SK-N-MC (cell line): Measurements from ENCODE around the gene MRPL9.
A peak's percentile ranks its signal among the peaks of the same experiment; 100 is the strongest.

Experiments
- DNase-seq: peaks from one replicate; pipeline ENCODE4 v3.0.0-alpha.2; 2011; ENCODE audit warnings: low read depth, low spot score
- H3K27ac ChIP-seq: fragments of 200-600 bp; sonication (generic); 2 replicates; pipeline ENCODE4 v1.5.1; 2016; ENCODE audit warnings: mixed run types
- H3K36me3 ChIP-seq: fragments of 200-600 bp; sonication (generic); 2 replicates; pipeline ENCODE4 v1.6.1; 2017; ENCODE audit warnings: antibody characterized with exemption, low read length, mixed read lengths; ENCODE audit not compliant: insufficient read depth
- H3K4me3 ChIP-seq: fragments of 200-600 bp; sonication (generic); 2 replicates; pipeline ENCODE4 v1.5.1; 2016
- H3K9ac ChIP-seq: fragments of 200-600 bp; sonication (generic); 2 replicates; pipeline ENCODE4 v1.8.0; 2017; ENCODE audit warnings: mixed run types, mixed read lengths; ENCODE audit not compliant: insufficient read length
- H3K9me3 ChIP-seq: fragments of 200-600 bp; sonication (generic); 2 replicates; pipeline ENCODE4 v1.6.1; 2017; ENCODE audit warnings: low read depth, mild to moderate bottlenecking, antibody characterized with exemption, low read length, moderate library complexity, mixed read lengths
- EZH2 ChIP-seq: fragments of 200-600 bp; sonication (generic); IDR thresholded peaks from one replicate; pipeline ENCODE4 v1.6.1; 2017; ENCODE audit warnings: antibody characterized with exemption
- FOXP2 ChIP-seq: optimal IDR thresholded peaks from 2 replicates; pipeline ENCODE3; 2011; ENCODE audit warnings: mild to moderate bottlenecking, moderate library complexity; ENCODE audit not compliant: insufficient read depth; ENCODE audit errors: extremely low read length, control extremely low read depth
- POLR2AphosphoS5 ChIP-seq: IDR thresholded peaks from 2 replicates; pipeline ENCODE4 v1.6.1; 2012; ENCODE audit warnings: mild to moderate bottlenecking, low read depth, low read length, borderline replicate concordance

Gene MRPL9

GRCh38 chr1:151762941-151763921 lies at the start of gene MRPL9:
Gene MRPL9 (minus strand): TSS chr1:151763496. CDS start chr1:151763479, 17 bp downstream.
- H3K4me3 ChIP-seq = peak within 1 kb of the TSS; percentile 93
- no peaks in the 10 kb centered on the region for H3K9me3 ChIP-seq
- peaks cover 34% of the 10 kb centered on the region for H3K36me3 ChIP-seq
- peak within 1 kb of the TSS; percentile 93 for H3K9ac ChIP-seq
- TF ChIP-seq FOXP2 (no peak), EZH2 (no peak), POLR2AphosphoS5 (peak; percentile 90)
- no peak for DNase-seq
- peak within 1 kb of the TSS; percentile 51; the same call in 1 of the 2 replicates for H3K27ac ChIP-seq

GRCh38 chr1:151811181-151811580 lies 47.9 kb upstream of the MRPL9 start:
- TF ChIP-seq POLR2AphosphoS5 (no peak), EZH2 (no peak), FOXP2 (no peak)
- no peak overlapping the region for H3K4me3 ChIP-seq

GRCh38 chr1:151809985-151810556 lies 46.8 kb upstream of the MRPL9 start:
- Histone ChIP-seq H3K27ac (no peak overlapping the region), H3K4me3 (no peak overlapping the region), H3K9ac (no peak overlapping the region), H3K9me3 (no peaks in the 10 kb centered on the region), H3K36me3 (no peaks in the 10 kb centered on the region)
- no peak for DNase-seq
- no peak for TF ChIP-seq EZH2

More at GRCh38 chr1:151811181-151811580, 47.9 kb upstream of the MRPL9 start:
- DNase-seq = no peak
- Histone ChIP-seq H3K9ac (no peak overlapping the region), H3K36me3 (no peaks in the 10 kb centered on the region), H3K27ac (no peak overlapping the region), H3K9me3 (no peaks in the 10 kb centered on the region)

- no peak for TF ChIP-seq FOXP2
- no peak for TF ChIP-seq EZH2
- no peak for TF ChIP-seq POLR2AphosphoS5
- Histone ChIP-seq H3K4me3 (no peak overlapping the region), H3K27ac (no peak overlapping the region), H3K9ac (no peak overlapping the region), H3K36me3 (no peaks in the 10 kb centered on the region), H3K9me3 (no peaks in the 10 kb centered on the region)
- DNase-seq = no peak
These were observed 46.1 kb upstream of the MRPL9 start for GRCh38 chr1:151809290-151809984.

GRCh38 chr1:151807766-151808165 lies 44.5 kb upstream of the MRPL9 start:
- Histone ChIP-seq H3K36me3 (no peaks in the 10 kb centered on the region), H3K27ac (no peak overlapping the region), H3K9me3 (no peaks in the 10 kb centered on the region), H3K4me3 (no peak overlapping the region), H3K9ac (no peak overlapping the region)
- DNase-seq = no peak
- TF ChIP-seq EZH2 = no peak
- TF ChIP-seq FOXP2 = no peak
- no peak for TF ChIP-seq POLR2AphosphoS5

- no peak for DNase-seq
- H3K4me3 ChIP-seq = no peak overlapping the region
- no peaks in the 10 kb centered on the region for H3K36me3 ChIP-seq
- no peaks in the 10 kb centered on the region for H3K9me3 ChIP-seq
- TF ChIP-seq POLR2AphosphoS5 = no peak
- TF ChIP-seq EZH2 = no peak
- TF ChIP-seq FOXP2 = no peak
- H3K27ac ChIP-seq = no peak overlapping the region
- no peak overlapping the region for H3K9ac ChIP-seq
These were observed 43.8 kb upstream of the MRPL9 start for GRCh38 chr1:151807131-151807530.

- Histone ChIP-seq H3K9ac (no peak overlapping the region), H3K4me3 (no peak overlapping the region), H3K9me3 (no peaks in the 10 kb centered on the region), H3K27ac (no peak overlapping the region), H3K36me3 (no peaks in the 10 kb centered on the region)
- TF ChIP-seq POLR2AphosphoS5 (no peak), EZH2 (no peak), FOXP2 (no peak)
- no peak for DNase-seq
These were observed 42.9 kb upstream of the MRPL9 start for GRCh38 chr1:151806170-151806569.

GRCh38 chr1:151805066-151805820 lies 41.9 kb upstream of the MRPL9 start, which contains the start of gene LINGO4:
Gene LINGO4 (minus strand): TSS chr1:151805419. CDS start chr1:151802704, 2,715 bp downstream.
- Histone ChIP-seq H3K27ac (no peak within 1 kb of the TSS), H3K4me3 (no peak within 1 kb of the TSS), H3K9ac (no peak within 1 kb of the TSS), H3K9me3 (no peaks in the 10 kb centered on the region), H3K36me3 (no peaks in the 10 kb centered on the region)
- no peak for DNase-seq
- no peak for TF ChIP-seq EZH2
- no peak for TF ChIP-seq FOXP2
- TF ChIP-seq POLR2AphosphoS5 = no peak
